GM19238 (cell line): ENCODE data around the gene BOK.
"Not testable (repeated sequence)": the region's sequence is repeated elsewhere in the genome, so short reads cannot be mapped to it uniquely, and the experiment has no call there.

ENCODE experiments used
- DNase-seq: peaks from one replicate; pipeline ENCODE4 v3.0.0; 2011; ENCODE audit warnings: low spot score; ENCODE audit not compliant: insufficient read length

The BOK gene

GRCh38 chr2:241555711-241556110 lies 2.8 kb upstream of the BOK start:
- no peak for DNase-seq

- DNase-seq: no peak
Measured at GRCh38 chr2:241556746-241557145, 1.8 kb upstream of the BOK start.

GRCh38 chr2:241559323-241560161 lies 997 bp downstream of the BOK start:
- DNase-seq: no peak

- DNase-seq: no peak
Measured at GRCh38 chr2:241560162-241560882, 1.8 kb downstream of the BOK start.

GRCh38 chr2:241560883-241561474 lies 2.4 kb downstream of the BOK start:
- DNase-seq: no peak

GRCh38 chr2:241561832-241562231 lies 3.3 kb downstream of the BOK start:
- DNase-seq: no peak

- DNase-seq: no peak
Measured at GRCh38 chr2:241562269-241562891, 3.8 kb downstream of the BOK start.

- no peak for DNase-seq
Measured at GRCh38 chr2:241563031-241563507, 4.5 kb downstream of the BOK start.

GRCh38 chr2:241563571-241563980 lies 5.0 kb downstream of the BOK start:
- no peak for DNase-seq

GRCh38 chr2:241563981-241564595 lies 5.5 kb downstream of the BOK start:
- no peak for DNase-seq

GRCh38 chr2:241564596-241565410 lies 6.3 kb downstream of the BOK start:
- DNase-seq: no peak

- no peak for DNase-seq
Measured at GRCh38 chr2:241565411-241565810, 6.9 kb downstream of the BOK start.

GRCh38 chr2:241566021-241566420 lies 7.5 kb downstream of the BOK start:
- DNase-seq: not testable (repeated sequence)

- no peak for DNase-seq
Measured at GRCh38 chr2:241566468-241566867, 7.9 kb downstream of the BOK start.

GRCh38 chr2:241567266-241567665 lies 8.7 kb downstream of the BOK start:
- DNase-seq: not testable (repeated sequence)

GRCh38 chr2:241567776-241568175 lies 9.2 kb downstream of the BOK start:
- DNase-seq: no peak

- no peak for DNase-seq
Measured at GRCh38 chr2:241568726-241569125, 10.2 kb downstream of the BOK start.

- DNase-seq: no peak
Measured at GRCh38 chr2:241569831-241570281, 11.3 kb downstream of the BOK start.

GRCh38 chr2:241570961-241571581 lies 12.5 kb downstream of the BOK start:
- no peak for DNase-seq
